Measurements from ENCODE around the gene EHMT2. TPM values are rescaled to one million over a fixed set of nuclear protein-coding genes. Genes with fewer than 3 reads are reported as not detected.

Gene EHMT2
- polyA plus RNA-seq, 2 of the 4 experiments (the other 2 are of a cell fraction) = 15.4 to 32.3 TPM

DNA sequence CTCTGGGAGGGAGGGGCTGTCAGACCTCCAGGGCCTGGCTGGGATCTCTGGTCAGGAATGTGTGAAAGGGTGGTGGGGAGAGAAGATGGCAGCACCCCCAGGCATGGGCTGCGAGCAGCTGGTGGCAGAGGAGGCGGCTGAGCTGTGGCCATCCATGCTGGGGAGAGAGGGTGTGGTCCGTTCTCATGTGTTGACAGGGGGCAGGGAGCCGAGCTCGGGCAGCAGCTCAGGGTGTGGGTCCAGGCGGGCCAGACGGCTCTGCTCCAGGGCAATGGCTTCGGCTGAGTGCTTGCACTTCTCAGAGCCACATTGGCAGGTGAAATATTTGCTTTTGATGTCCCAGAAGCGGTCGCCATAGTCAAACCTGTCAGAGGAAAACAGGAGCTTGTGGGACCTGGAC, 17.6 kb downstream of the EHMT2 start:
- WGBS (ENCODE audit: missing lambda C conversion rate) = 92% methylated on average over 6 of the region's 10 CpGs
- Histone ChIP-seq H3K4me2 (no peak overlapping the region), H3K4me3 (no peak overlapping the region), H3K4me1 (no peaks in the 10 kb centered on the region), H3K27ac (no peak overlapping the region), H3K9me3 (no peaks in the 10 kb centered on the region)
- TF ChIP-seq, protein P1, sequence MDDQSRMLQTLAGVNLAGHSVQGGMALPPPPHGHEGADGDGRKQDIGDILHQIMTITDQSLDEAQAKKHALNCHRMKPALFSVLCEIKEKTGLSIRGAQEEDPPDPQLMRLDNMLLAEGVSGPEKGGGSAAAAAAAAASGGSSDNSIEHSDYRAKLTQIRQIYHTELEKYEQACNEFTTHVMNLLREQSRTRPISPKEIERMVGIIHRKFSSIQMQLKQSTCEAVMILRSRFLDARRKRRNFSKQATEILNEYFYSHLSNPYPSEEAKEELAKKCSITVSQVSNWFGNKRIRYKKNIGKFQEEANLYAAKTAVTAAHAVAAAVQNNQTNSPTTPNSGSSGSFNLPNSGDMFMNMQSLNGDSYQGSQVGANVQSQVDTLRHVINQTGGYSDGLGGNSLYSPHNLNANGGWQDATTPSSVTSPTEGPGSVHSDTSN (IDR thresholded peaks at IDR 0.05) = no peak
- TF ChIP-seq ESRRA (IDR thresholded peaks at IDR 0.05; ENCODE audit: borderline replicate concordance, low read length) = no peak
- no peak for TF ChIP-seq RARB (CRISPR knock-in tag; IDR thresholded peaks at IDR 0.05)
- TF ChIP-seq HOXB13 (CRISPR knock-in tag; IDR thresholded peaks at IDR 0.05; ENCODE audit: low read depth) = no peak
- no peak for TF ChIP-seq MYC (IDR thresholded peaks at IDR 0.05; ENCODE audit: borderline replicate concordance, low read length)
- TF ChIP-seq FOXS1 (CRISPR knock-in tag; IDR thresholded peaks at IDR 0.05) = no peak
- TF ChIP-seq CHD4 (IDR thresholded peaks at IDR 0.05; ENCODE audit: borderline replicate concordance) = no peak
- TF ChIP-seq POLR2A (IDR thresholded peaks at IDR 0.05; ENCODE audit: low read length) = no peak
- TF ChIP-seq RNF2 (IDR thresholded peaks at IDR 0.05; ENCODE audit: borderline replicate concordance, low read depth) = no peak
- TF ChIP-seq CBX8 (IDR thresholded peaks at IDR 0.05) = no peak
- no peak for TF ChIP-seq HOXA7 (CRISPR knock-in tag; IDR thresholded peaks at IDR 0.05)
- TF ChIP-seq, protein P2, sequence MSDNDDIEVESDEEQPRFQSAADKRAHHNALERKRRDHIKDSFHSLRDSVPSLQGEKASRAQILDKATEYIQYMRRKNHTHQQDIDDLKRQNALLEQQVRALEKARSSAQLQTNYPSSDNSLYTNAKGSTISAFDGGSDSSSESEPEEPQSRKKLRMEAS (IDR thresholded peaks at IDR 0.05) = no peak
- TF ChIP-seq MAFK (IDR thresholded peaks at IDR 0.05; ENCODE audit: partially characterized antibody) = no peak
- TF ChIP-seq, protein P3, sequence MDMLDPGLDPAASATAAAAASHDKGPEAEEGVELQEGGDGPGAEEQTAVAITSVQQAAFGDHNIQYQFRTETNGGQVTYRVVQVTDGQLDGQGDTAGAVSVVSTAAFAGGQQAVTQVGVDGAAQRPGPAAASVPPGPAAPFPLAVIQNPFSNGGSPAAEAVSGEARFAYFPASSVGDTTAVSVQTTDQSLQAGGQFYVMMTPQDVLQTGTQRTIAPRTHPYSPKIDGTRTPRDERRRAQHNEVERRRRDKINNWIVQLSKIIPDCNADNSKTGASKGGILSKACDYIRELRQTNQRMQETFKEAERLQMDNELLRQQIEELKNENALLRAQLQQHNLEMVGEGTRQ (IDR thresholded peaks at IDR 0.05) = no peak
- no peak for TF ChIP-seq KDM1A (IDR thresholded peaks at IDR 0.05; ENCODE audit: low read depth)
- ATAC-seq (no peak), DNase-seq (ENCODE audit: low read depth in 1 of 2, low spot score in 1 of 2) (no peak), FAIRE-seq (no peak)
- ChIA-PET POLR2A (interaction anchor here (0.5 kb wide), 1 partner anchor 50 kb away, joined by 3 read pairs; no protein-coding TSS in a partner anchor), CTCF (interaction anchor here (1.1 to 4.0 kb wide), 2 partner anchors 9 to 43 kb away, joined by 3 to 25 read pairs; no protein-coding TSS in a partner anchor)

DNA sequence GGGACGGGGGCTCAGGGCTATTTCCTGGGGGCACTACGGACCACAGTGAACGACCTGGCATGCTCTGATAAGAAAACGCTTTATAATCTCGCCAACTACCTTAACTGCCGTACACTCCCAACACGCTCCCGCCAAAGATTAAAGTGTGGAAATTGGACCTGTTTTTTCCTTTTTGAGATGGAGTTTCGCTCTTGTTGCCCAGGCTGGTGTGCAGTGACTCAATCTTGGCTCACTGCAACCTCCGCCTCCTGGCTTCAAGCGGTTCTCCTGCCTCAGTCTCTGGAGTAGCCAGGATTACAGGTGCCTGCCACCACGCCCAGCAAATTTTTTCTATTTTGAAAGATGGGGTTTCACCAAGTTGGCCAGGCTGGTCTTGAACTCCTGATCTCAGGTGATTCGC, 18.4 kb downstream of the EHMT2 start:
- POLR2A ChIA-PET = no interaction called here
- FAIRE-seq (no peak), DNase-seq (ENCODE audit: low read depth in 1 of 2, low spot score in 1 of 2) (no peak), ATAC-seq (no peak)
- 95% methylated on average over 12 of the region's 13 CpGs for WGBS (ENCODE audit: missing lambda C conversion rate)
- CTCF ChIA-PET = interaction anchor here (0.6 to 4.0 kb wide), 2 partner anchors 10 to 39 kb away, joined by 5 to 25 read pairs; no protein-coding TSS in a partner anchor
- H3K4me3 ChIP-seq = no peak overlapping the region
- no peaks in the 10 kb centered on the region for H3K9me3 ChIP-seq
- H3K27ac ChIP-seq = no peak overlapping the region
- no peak overlapping the region for H3K4me2 ChIP-seq
- no peak for TF ChIP-seq TP53 (CRISPR knock-in tag; IDR thresholded peaks at IDR 0.05)
- TF ChIP-seq ZSCAN20 (CRISPR knock-in tag; IDR thresholded peaks at IDR 0.05) = no peak
- TF ChIP-seq MAFK (IDR thresholded peaks at IDR 0.05; ENCODE audit: partially characterized antibody) = no peak
- TF ChIP-seq, protein P4, sequence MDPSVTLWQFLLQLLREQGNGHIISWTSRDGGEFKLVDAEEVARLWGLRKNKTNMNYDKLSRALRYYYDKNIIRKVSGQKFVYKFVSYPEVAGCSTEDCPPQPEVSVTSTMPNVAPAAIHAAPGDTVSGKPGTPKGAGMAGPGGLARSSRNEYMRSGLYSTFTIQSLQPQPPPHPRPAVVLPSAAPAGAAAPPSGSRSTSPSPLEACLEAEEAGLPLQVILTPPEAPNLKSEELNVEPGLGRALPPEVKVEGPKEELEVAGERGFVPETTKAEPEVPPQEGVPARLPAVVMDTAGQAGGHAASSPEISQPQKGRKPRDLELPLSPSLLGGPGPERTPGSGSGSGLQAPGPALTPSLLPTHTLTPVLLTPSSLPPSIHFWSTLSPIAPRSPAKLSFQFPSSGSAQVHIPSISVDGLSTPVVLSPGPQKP (IDR thresholded peaks at IDR 0.05; ENCODE audit: low read depth, low read length) = no peak
- no peak for TF ChIP-seq RNF2 (IDR thresholded peaks at IDR 0.05; ENCODE audit: borderline replicate concordance, low read depth)
- no peak for TF ChIP-seq ZC3H11A (IDR thresholded peaks at IDR 0.05)
- TF ChIP-seq NR3C1 (IDR thresholded peaks at IDR 0.05) = no peak
- H3K4me1 ChIP-seq = no peaks in the 10 kb centered on the region

DNA sequence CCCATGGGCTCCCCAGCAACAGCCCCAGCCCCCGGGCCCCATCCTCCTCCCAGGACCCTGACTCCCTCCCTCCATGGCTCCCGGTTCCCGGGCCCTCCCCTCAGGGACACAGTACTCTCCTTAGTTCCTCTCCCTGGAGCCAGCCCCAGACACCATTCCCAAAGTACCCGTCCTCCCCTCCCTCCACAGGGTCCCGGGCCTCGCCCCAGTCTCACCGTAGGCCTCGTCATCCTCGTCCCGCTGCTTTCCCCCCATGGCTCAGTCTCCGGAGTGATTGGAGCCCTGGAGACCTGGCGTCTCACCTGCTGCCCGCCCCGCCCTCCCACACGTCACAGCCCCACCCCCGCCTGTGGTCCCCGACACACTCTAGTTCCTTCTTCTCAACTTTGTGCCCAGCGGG, 18.8 kb downstream of the EHMT2 start, which contains the start of gene SLC44A4:
Gene SLC44A4, minus strand, starts transcription at position 272 of the 400 bp plus-strand sequence. Its CDS starts 17 bp downstream, at position 255.
- no peak for ATAC-seq
- peak within 1 kb of the TSS in 1 of 2 experiments; percentile 16; a peak in 1 of 6 replicates for H3K27ac ChIP-seq
- CTCF ChIA-PET = interaction anchor here (0.6 to 4.0 kb wide), 3 partner anchors 10 to 40 kb away, joined by 5 to 25 read pairs (median 5); no protein-coding TSS in a partner anchor
- TF ChIP-seq CHD2 (IDR thresholded peaks at IDR 0.05; ENCODE audit: low read length, partially characterized antibody) (no peak), GATA3 (IDR thresholded peaks at IDR 0.05; ENCODE audit: borderline replicate concordance) (no peak), TP53 (CRISPR knock-in tag; IDR thresholded peaks at IDR 0.05) (no peak), POLR2AphosphoS2 (conservative IDR thresholded peaks at IDR 0.05; ENCODE audit: low read length) (no peak), POLR2A (IDR thresholded peaks at IDR 0.05; ENCODE audit: low read length) (no peak), RNF2 (IDR thresholded peaks at IDR 0.05; ENCODE audit: borderline replicate concordance, low read depth) (no peak), ZNF302 (CRISPR knock-in tag; IDR thresholded peaks at IDR 0.05) (no peak), MAFK (IDR thresholded peaks at IDR 0.05; ENCODE audit: partially characterized antibody) (no peak), RARB (CRISPR knock-in tag; IDR thresholded peaks at IDR 0.05) (no peak), TFCP2L1 (CRISPR knock-in tag; IDR thresholded peaks at IDR 0.05) (no peak)
- TF ChIP-seq, protein P5, sequence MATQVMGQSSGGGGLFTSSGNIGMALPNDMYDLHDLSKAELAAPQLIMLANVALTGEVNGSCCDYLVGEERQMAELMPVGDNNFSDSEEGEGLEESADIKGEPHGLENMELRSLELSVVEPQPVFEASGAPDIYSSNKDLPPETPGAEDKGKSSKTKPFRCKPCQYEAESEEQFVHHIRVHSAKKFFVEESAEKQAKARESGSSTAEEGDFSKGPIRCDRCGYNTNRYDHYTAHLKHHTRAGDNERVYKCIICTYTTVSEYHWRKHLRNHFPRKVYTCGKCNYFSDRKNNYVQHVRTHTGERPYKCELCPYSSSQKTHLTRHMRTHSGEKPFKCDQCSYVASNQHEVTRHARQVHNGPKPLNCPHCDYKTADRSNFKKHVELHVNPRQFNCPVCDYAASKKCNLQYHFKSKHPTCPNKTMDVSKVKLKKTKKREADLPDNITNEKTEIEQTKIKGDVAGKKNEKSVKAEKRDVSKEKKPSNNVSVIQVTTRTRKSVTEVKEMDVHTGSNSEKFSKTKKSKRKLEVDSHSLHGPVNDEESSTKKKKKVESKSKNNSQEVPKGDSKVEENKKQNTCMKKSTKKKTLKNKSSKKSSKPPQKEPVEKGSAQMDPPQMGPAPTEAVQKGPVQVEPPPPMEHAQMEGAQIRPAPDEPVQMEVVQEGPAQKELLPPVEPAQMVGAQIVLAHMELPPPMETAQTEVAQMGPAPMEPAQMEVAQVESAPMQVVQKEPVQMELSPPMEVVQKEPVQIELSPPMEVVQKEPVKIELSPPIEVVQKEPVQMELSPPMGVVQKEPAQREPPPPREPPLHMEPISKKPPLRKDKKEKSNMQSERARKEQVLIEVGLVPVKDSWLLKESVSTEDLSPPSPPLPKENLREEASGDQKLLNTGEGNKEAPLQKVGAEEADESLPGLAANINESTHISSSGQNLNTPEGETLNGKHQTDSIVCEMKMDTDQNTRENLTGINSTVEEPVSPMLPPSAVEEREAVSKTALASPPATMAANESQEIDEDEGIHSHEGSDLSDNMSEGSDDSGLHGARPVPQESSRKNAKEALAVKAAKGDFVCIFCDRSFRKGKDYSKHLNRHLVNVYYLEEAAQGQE (IDR thresholded peaks at IDR 0.05) = no peak
- TF ChIP-seq, protein P1 (IDR thresholded peaks at IDR 0.05) = no peak

More for the DNA sequence above, 18.8 kb downstream of the EHMT2 start, which contains the start of gene SLC44A4:
- WGBS (ENCODE audit: missing lambda C conversion rate) = 89% methylated on average over 12 of the region's 18 CpGs
- Histone ChIP-seq H3K4me2 (no peak within 1 kb of the TSS), H3K9me3 (no peaks in the 10 kb centered on the region), H3K4me3 (no peak within 1 kb of the TSS), H3K4me1 (no peaks in the 10 kb centered on the region)
- DNase-seq (ENCODE audit: low read depth in 1 of 2, low spot score in 1 of 2) (no peak), FAIRE-seq (no peak)
- POLR2A ChIA-PET = no interaction called here

Measured in A549 (cell line).